HFF-Myc (cell line): Measurements from ENCODE around the gene TGFB3.

Experiments
- DNase-seq: peaks from one replicate; pipeline ENCODE4 v3.0.0-alpha.2; 2011; ENCODE audit warnings: low read depth; ENCODE audit errors: extremely low read depth
- H3K4me3 ChIP-seq: replicated peaks from 2 replicates; pipeline ENCODE4 v1.5.1; 2011; ENCODE audit warnings: low read depth, mild to moderate bottlenecking, control low read depth, low read length
- CTCF ChIP-seq: IDR thresholded peaks from 2 replicates; pipeline ENCODE4 v1.5.1; 2012; ENCODE audit warnings: mild to moderate bottlenecking, low read depth, low read length, control low read depth; ENCODE audit errors: missing control alignments

Gene TGFB3

GRCh38 chr14:75981426-75982265, at the start of gene TGFB3:
TGFB3 (minus strand) TSS chr14:75981995; CDS start chr14:75980893, 1,102 bp downstream.
- no peak for TF ChIP-seq CTCF
- H3K4me3 ChIP-seq = peak within 1 kb of the TSS; percentile 62
- DNase-seq = peak; percentile 85

DNA sequence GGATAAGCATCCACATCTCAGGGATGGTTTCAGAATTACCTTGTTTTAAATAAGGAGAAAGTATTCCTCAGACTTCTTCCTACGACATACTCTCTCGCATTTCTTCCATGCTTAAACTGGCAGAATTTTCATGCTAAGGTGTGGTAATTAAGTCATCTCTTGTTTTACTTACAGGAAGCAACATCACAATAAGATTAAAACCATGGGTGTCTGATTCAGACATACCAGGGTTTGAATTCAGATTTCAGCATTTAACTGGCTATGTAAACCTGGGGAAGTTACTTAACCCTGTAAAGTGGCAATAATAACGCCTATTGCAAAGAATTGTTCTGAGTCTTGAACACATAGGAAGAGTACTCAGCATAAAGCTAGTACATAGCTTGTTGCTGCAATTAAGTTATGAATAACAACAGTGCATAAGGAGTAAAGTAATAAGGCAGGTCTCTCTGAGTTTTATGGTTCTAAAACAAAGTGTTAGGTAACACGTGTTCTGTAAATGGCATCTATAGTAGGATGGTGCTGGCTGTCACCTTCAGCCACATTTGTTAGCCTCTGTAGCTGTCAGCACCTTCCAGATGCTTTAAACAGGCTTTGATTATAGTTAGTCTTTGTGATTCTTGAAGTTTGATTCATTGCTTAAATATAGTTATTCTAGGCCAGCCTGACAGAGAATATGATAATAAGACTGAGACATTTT, 42.6 kb upstream of the TGFB3 start:
- no peak for TF ChIP-seq CTCF
- DNase-seq = no peak
- H3K4me3 ChIP-seq = no peak overlapping the region

DNA sequence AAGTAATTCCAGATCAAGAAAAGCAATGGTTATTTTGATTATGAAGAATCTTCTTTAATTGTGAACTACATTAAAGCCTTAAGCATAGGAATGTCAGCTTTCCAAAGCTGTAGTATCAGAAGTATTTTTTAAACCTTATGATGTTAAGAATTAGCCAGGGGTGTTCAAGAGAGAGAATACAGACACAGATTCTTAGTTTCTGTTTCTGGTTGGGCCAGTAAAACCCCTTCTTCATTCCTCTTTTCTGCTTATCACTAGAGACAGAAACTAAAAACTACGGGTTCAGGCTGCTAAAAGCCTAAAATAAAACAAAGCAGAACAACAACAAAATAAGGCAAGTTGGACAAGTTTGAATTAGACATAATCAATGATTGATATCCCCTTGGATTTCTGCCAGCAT, 42.0 kb upstream of the TGFB3 start:
- no peak overlapping the region for H3K4me3 ChIP-seq
- TF ChIP-seq CTCF = no peak
- DNase-seq = no peak

GRCh38 chr14:76022991-76023390, 41.2 kb upstream of the TGFB3 start:
- no peak for TF ChIP-seq CTCF
- DNase-seq = no peak
- no peak overlapping the region for H3K4me3 ChIP-seq

- no peak overlapping the region for H3K4me3 ChIP-seq
- TF ChIP-seq CTCF = no peak
- no peak for DNase-seq
These were observed 37.9 kb upstream of the TGFB3 start for GRCh38 chr14:76019676-76020075.

DNA sequence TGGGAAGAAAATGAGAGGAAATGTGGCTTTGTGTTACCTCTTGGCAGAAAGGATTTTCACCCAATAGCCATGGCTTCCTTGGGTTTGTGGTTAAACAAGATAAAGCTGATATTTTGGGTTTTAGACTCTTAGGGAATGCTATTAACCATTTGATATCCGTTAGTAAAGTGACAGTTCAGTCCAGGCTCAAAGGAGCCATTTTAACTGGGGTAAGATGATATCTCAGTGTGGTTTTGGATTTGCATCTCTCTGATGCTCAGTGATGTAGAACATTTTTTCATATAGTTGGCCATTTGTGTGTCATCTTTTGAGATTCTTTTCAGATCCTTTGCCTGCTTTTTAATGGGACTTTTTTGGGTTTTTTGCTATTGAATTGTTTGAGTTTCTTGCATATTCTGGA, 33.9 kb upstream of the TGFB3 start:
- no peak overlapping the region for H3K4me3 ChIP-seq
- DNase-seq = no peak
- no peak for TF ChIP-seq CTCF
